Activated CD4-positive, alpha-beta T cell treated with anti-CD3 and anti-CD28 coated beads, Interleukin-2, Interleukin-6, amounts not matched to agents 100 ng/mL and 50 ng/mL, durations not matched to agents 16 hours and 8 hours (primary cell): Measurements from ENCODE around the gene WDR62.

ENCODE experiments used
- DNase-seq: peaks from one replicate; pipeline ENCODE4 v3.0.0-alpha.2; 2020

WDR62 gene

GRCh38 chr19:36054733-36055686 is at the start of gene WDR62:
Gene WDR62 (plus strand): TSS chr19:36054897. CDS start chr19:36054972, 75 bp downstream.
- peak; percentile 97 for DNase-seq

GRCh38 chr19:36006955-36007354 is 47.7 kb upstream of the WDR62 start:
- DNase-seq = no peak

- DNase-seq = no peak
These were observed 46.2 kb upstream of the WDR62 start, which contains the start of gene SYNE4 for GRCh38 chr19:36008336-36008978. Gene SYNE4 (minus strand): TSS chr19:36008813. CDS start chr19:36008681, 132 bp downstream.

GRCh38 chr19:36009220-36009619 is 45.5 kb upstream of the WDR62 start:
- peak; percentile 76 for DNase-seq

- no peak for DNase-seq
These were observed 44.9 kb upstream of the WDR62 start for GRCh38 chr19:36009633-36010379.

- DNase-seq = no peak
These were observed 44.3 kb upstream of the WDR62 start for GRCh38 chr19:36010402-36010801.

GRCh38 chr19:36013280-36014011 is 41.3 kb upstream of the WDR62 start:
- no peak for DNase-seq

- DNase-seq = peak; percentile 100
These were observed 40.4 kb upstream of the WDR62 start, which contains the start of gene ALKBH6 for GRCh38 chr19:36014012-36014924. Gene ALKBH6 (minus strand): TSS chr19:36014213. CDS start chr19:36013397, 816 bp downstream.

GRCh38 chr19:36019061-36019670 is 35.5 kb upstream of the WDR62 start:
- DNase-seq = no peak

- DNase-seq = no peak
These were observed 31.3 kb upstream of the WDR62 start for GRCh38 chr19:36023432-36023831.

GRCh38 chr19:36025541-36025940 is 29.2 kb upstream of the WDR62 start:
- DNase-seq = no peak

- DNase-seq = no peak
These were observed 28.4 kb upstream of the WDR62 start for GRCh38 chr19:36026091-36026876.

GRCh38 chr19:36027696-36028095 is 27.0 kb upstream of the WDR62 start:
- no peak for DNase-seq

GRCh38 chr19:36028313-36029041 is 26.2 kb upstream of the WDR62 start:
- no peak for DNase-seq

- no peak for DNase-seq
These were observed 24.2 kb upstream of the WDR62 start for GRCh38 chr19:36030264-36031148.

- no peak for DNase-seq
These were observed 23.4 kb upstream of the WDR62 start for GRCh38 chr19:36031308-36031707.

GRCh38 chr19:36032251-36033104 is 22.2 kb upstream of the WDR62 start, which contains the start of gene CLIP3:
Gene CLIP3 (minus strand): TSS chr19:36032873. CDS start chr19:36032357, 516 bp downstream.
- peak; percentile 38 for DNase-seq
